BLaER1 treated with 17β-estradiol and CSF1 and Interleukin-3, amounts not matched to agents 10 nM and 100 nM (cell line): ENCODE measurements around the gene GPX8.

Source experiments
- H3K27ac ChIP-seq, 11 experiments: shearing (Covaris generic); formaldehyde crosslinking; 2 replicates each; pipeline ENCODE4 v1.8.1; 2022
- H3K27me3 ChIP-seq, 11 experiments: shearing (Covaris generic); formaldehyde crosslinking; 2 replicates each; pipeline ENCODE4 v1.8.1; 2022
- H3K36me3 ChIP-seq, 11 experiments: shearing (Covaris generic); formaldehyde crosslinking; 2 replicates each; pipeline ENCODE4 v1.8.1; 2022
- H3K4me1 ChIP-seq, 10 experiments: shearing (Covaris generic); formaldehyde crosslinking; 2 replicates each; pipeline ENCODE4 v1.8.1; 2022
- H3K4me2 ChIP-seq, 11 experiments: shearing (Covaris generic); formaldehyde crosslinking; 2 replicates each; pipeline ENCODE4 v1.8.1; 2022
- H3K4me3 ChIP-seq, 10 experiments: shearing (Covaris generic); formaldehyde crosslinking; 2 replicates each; pipeline ENCODE4 v1.8.1; 2022
- H3K9ac ChIP-seq, 11 experiments: shearing (Covaris generic); formaldehyde crosslinking; 2 replicates each; pipeline ENCODE4 v1.8.1; 2022
- H3K9me3 ChIP-seq, 11 experiments: shearing (Covaris generic); formaldehyde crosslinking; replicated peaks in 1 of 11; 2 replicates each; pipeline ENCODE4 v1.8.1; 2022
- H4K20me1 ChIP-seq, 11 experiments: shearing (Covaris generic); formaldehyde crosslinking; 2 replicates each; pipeline ENCODE4 v1.8.1; 2022
- Cebpa-rat ChIP-seq, 11 experiments: shearing (Covaris generic); IDR thresholded peaks; 2 replicates each; pipeline ENCODE4 v1.8.1; 2022

The GPX8 gene

GRCh38 chr5:55180016-55180415, 20.0 kb downstream of the GPX8 start:
- no peak for TF ChIP-seq Cebpa-rat (IDR thresholded peaks at IDR 0.05)
- Histone ChIP-seq H3K4me2 (no peak overlapping the region), H3K9ac (no peak overlapping the region), H4K20me1 (peaks cover 0 to 12% (median 4%) of the 10 kb centered on the region in 11 experiments; a peak in 10 of 22 replicates), H3K27me3 (peaks cover 21 to 38% (median 33%) of the 10 kb centered on the region in 11 experiments), H3K36me3 (no peaks in the 10 kb centered on the region), H3K4me3 (no peak overlapping the region), H3K4me1 (peaks cover 13 to 18% (median 15%) of the 10 kb centered on the region in 10 experiments), H3K9me3 (peaks cover 0 to 4% (median 0%) of the 10 kb centered on the region in 11 experiments; a peak in 1 of 22 replicates), H3K27ac (no peak overlapping the region)

GRCh38 chr5:55187370-55187769, 27.4 kb downstream of the GPX8 start:
- no peak overlapping the region for H3K4me3 ChIP-seq
- H3K36me3 ChIP-seq = no peaks in the 10 kb centered on the region
- no peak overlapping the region for H3K27ac ChIP-seq
- H3K4me2 ChIP-seq = no peak overlapping the region
- no peaks in the 10 kb centered on the region for H3K27me3 ChIP-seq
- peaks cover 0 to 4% (median 0%) of the 10 kb centered on the region in 11 experiments; a peak in 1 of 22 replicates for H3K9me3 ChIP-seq
- no peaks in the 10 kb centered on the region for H3K4me1 ChIP-seq
- H3K9ac ChIP-seq = no peak overlapping the region
- H4K20me1 ChIP-seq = no peaks in the 10 kb centered on the region
- no peak for TF ChIP-seq Cebpa-rat (IDR thresholded peaks at IDR 0.05)

GRCh38 chr5:55188656-55189540, 28.9 kb downstream of the GPX8 start:
- H3K9ac ChIP-seq = no peak overlapping the region
- H4K20me1 ChIP-seq = no peaks in the 10 kb centered on the region
- H3K9me3 ChIP-seq = no peaks in the 10 kb centered on the region
- H3K36me3 ChIP-seq = no peaks in the 10 kb centered on the region
- no peak overlapping the region for H3K4me3 ChIP-seq
- H3K4me1 ChIP-seq = no peaks in the 10 kb centered on the region
- H3K4me2 ChIP-seq = no peak overlapping the region
- TF ChIP-seq Cebpa-rat (IDR thresholded peaks at IDR 0.05) = no peak
- H3K27ac ChIP-seq = no peak overlapping the region
- H3K27me3 ChIP-seq = no peaks in the 10 kb centered on the region; a peak in 1 of 22 replicates

GRCh38 chr5:55191165-55191564, 31.2 kb downstream of the GPX8 start:
- H3K9me3 ChIP-seq = no peaks in the 10 kb centered on the region
- H3K36me3 ChIP-seq = no peaks in the 10 kb centered on the region
- H3K9ac ChIP-seq = no peak overlapping the region
- H3K4me1 ChIP-seq = no peaks in the 10 kb centered on the region
- no peak for TF ChIP-seq Cebpa-rat (IDR thresholded peaks at IDR 0.05)
- H3K4me3 ChIP-seq = no peak overlapping the region
- no peaks in the 10 kb centered on the region for H4K20me1 ChIP-seq
- no peak overlapping the region for H3K27ac ChIP-seq
- H3K27me3 ChIP-seq = no peaks in the 10 kb centered on the region; a peak in 1 of 22 replicates
- no peak overlapping the region for H3K4me2 ChIP-seq

GRCh38 chr5:55205001-55205400, 45.0 kb downstream of the GPX8 start:
- no peak overlapping the region for H3K4me3 ChIP-seq
- peaks cover 0 to 11% (median 3%) of the 10 kb centered on the region in 10 experiments; a peak in 6 of 20 replicates for H3K4me1 ChIP-seq
- 0 out of 22 replicates have a peak, but pooled peaks cover 0 to 6% (median 0%) of the 10 kb centered on the region in 11 experiments for H3K9me3 ChIP-seq
- no peak for TF ChIP-seq Cebpa-rat (IDR thresholded peaks at IDR 0.05)
- no peaks in the 10 kb centered on the region for H4K20me1 ChIP-seq
- no peak overlapping the region for H3K4me2 ChIP-seq
- no peak overlapping the region for H3K27ac ChIP-seq
- H3K9ac ChIP-seq = no peak overlapping the region
- no peaks in the 10 kb centered on the region for H3K36me3 ChIP-seq
- no peaks in the 10 kb centered on the region for H3K27me3 ChIP-seq

GRCh38 chr5:55211184-55211874, 51.4 kb downstream of the GPX8 start:
- H3K4me3 ChIP-seq = no peak overlapping the region

More at GRCh38 chr5:55211184-55211874, 51.4 kb downstream of the GPX8 start:
- Histone ChIP-seq H3K27ac (no peak overlapping the region), H3K4me1 (no peaks in the 10 kb centered on the region), H3K27me3 (no peaks in the 10 kb centered on the region), H3K36me3 (no peaks in the 10 kb centered on the region), H3K4me2 (no peak overlapping the region), H3K9ac (no peak overlapping the region), H3K9me3 (0 out of 22 replicates have a peak, but pooled peaks cover 0 to 6% (median 0%) of the 10 kb centered on the region in 11 experiments), H4K20me1 (no peaks in the 10 kb centered on the region)
- TF ChIP-seq Cebpa-rat (IDR thresholded peaks at IDR 0.05) = no peak
